NCI-H1048 (cell line): ENCODE results near the gene NUDT16.
"Not testable (repeated sequence)": the region's sequence is repeated elsewhere in the genome, so short reads cannot be mapped to it uniquely, and the experiment has no call there.

ENCODE experiments used
- DNase-seq: peaks from one replicate; lab custom pipeline; 2025; lab: John Stamatoyannopoulos, UW

Gene NUDT16

GRCh38 chr3:131381445-131382291 is at the start of gene NUDT16:
Gene NUDT16, plus strand, starts transcription at chr3:131381774. Its CDS starts 31 bp downstream, at chr3:131381805.
- peak; percentile 96 for DNase-seq

GRCh38 chr3:131338948-131339640 is 42.5 kb upstream of the NUDT16 start:
- no peak for DNase-seq

GRCh38 chr3:131341761-131342160 is 39.8 kb upstream of the NUDT16 start:
- DNase-seq = no peak

GRCh38 chr3:131348911-131349310 is 32.7 kb upstream of the NUDT16 start:
- DNase-seq = no peak

- no peak for DNase-seq
Observed at GRCh38 chr3:131349454-131349853, 32.1 kb upstream of the NUDT16 start.

- no peak for DNase-seq
Observed at GRCh38 chr3:131349946-131350347, 31.6 kb upstream of the NUDT16 start.

- no peak for DNase-seq
Observed at GRCh38 chr3:131350506-131350905, 31.1 kb upstream of the NUDT16 start.

- no peak for DNase-seq
Observed at GRCh38 chr3:131353016-131353877, 28.3 kb upstream of the NUDT16 start.

- DNase-seq = no peak
Observed at GRCh38 chr3:131353986-131354385, 27.6 kb upstream of the NUDT16 start.

- no peak for DNase-seq
Observed at GRCh38 chr3:131356006-131356595, 25.5 kb upstream of the NUDT16 start.

GRCh38 chr3:131357275-131357674 is 24.3 kb upstream of the NUDT16 start:
- DNase-seq = no peak

- no peak for DNase-seq
Observed at GRCh38 chr3:131360191-131360755, 21.3 kb upstream of the NUDT16 start.

GRCh38 chr3:131361066-131361463 is 20.5 kb upstream of the NUDT16 start:
- not testable (repeated sequence) for DNase-seq

- no peak for DNase-seq
Observed at GRCh38 chr3:131361464-131362421, 19.8 kb upstream of the NUDT16 start.

GRCh38 chr3:131363275-131363674 is 18.3 kb upstream of the NUDT16 start:
- no peak for DNase-seq

GRCh38 chr3:131370935-131371687 is 10.5 kb upstream of the NUDT16 start:
- no peak for DNase-seq

- DNase-seq = no peak
Observed at GRCh38 chr3:131371688-131372066, 9.9 kb upstream of the NUDT16 start.

- no peak for DNase-seq
Observed at GRCh38 chr3:131374741-131375140, 6.8 kb upstream of the NUDT16 start.

- not testable (repeated sequence) for DNase-seq
Observed at GRCh38 chr3:131380821-131381444, 641 bp upstream of the NUDT16 start.
